ENCODE data around the gene B4GALT1.

DNA sequence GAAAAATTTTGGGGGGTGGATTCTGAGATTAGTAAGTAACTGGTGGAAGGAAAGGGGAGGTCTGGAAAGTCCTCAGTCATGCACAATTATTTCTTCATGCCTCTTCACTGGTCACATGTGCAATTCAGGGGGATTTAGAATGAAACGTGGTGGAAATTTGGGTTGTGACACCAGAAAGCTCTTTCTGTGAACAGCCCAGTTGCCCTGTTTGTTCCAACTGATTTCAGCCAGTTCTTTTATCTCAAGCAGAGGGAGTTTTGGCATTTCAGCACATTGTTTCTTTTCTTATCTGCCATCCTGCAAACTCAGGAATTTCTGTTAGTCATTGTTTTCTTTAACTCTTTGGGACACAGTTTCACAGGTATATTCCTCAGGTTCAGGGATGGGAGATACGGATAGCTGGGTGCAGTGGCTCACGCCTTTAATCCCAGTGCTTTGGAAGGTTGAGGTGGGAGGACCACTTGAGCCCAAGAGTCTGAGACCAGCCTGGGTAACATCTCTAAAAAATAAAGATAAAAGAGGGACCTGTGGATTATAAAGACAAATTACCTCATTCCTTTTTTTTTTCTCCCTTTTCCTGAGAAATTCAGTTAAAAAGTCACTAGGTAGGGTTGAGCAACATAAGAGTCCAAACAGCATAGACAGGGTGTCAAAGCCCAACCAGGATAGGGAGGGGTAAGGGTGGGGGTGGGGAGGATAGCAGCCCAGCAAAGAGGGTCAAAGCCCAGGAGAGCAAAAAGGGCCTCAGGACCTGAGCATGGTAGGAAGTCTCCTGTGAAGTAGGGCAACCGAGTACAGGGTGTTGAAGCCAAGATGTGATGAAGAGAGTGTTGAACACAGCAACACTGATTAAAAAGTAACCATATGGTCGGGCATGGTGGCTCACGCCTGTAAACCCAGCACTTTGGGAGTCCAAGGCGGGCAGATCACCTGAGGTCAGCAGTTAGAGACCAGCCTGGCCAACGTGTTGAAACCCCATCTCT, 5.4 kb upstream of the B4GALT1 start:
- TF ChIP-seq, protein P1, sequence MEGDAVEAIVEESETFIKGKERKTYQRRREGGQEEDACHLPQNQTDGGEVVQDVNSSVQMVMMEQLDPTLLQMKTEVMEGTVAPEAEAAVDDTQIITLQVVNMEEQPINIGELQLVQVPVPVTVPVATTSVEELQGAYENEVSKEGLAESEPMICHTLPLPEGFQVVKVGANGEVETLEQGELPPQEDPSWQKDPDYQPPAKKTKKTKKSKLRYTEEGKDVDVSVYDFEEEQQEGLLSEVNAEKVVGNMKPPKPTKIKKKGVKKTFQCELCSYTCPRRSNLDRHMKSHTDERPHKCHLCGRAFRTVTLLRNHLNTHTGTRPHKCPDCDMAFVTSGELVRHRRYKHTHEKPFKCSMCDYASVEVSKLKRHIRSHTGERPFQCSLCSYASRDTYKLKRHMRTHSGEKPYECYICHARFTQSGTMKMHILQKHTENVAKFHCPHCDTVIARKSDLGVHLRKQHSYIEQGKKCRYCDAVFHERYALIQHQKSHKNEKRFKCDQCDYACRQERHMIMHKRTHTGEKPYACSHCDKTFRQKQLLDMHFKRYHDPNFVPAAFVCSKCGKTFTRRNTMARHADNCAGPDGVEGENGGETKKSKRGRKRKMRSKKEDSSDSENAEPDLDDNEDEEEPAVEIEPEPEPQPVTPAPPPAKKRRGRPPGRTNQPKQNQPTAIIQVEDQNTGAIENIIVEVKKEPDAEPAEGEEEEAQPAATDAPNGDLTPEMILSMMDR (IDR thresholded peaks at IDR 0.05), result no peak
- TF ChIP-seq EZH2phosphoT487 (IDR thresholded peaks at IDR 0.05) (no peak), EZH2 (IDR thresholded peaks at IDR 0.05) (no peak)

All from neural progenitor cell (in vitro differentiated cells).